Measurements from ENCODE around the gene ISG20.
"Not testable (repeated sequence)": the region's sequence is repeated elsewhere in the genome, so short reads cannot be mapped to it uniquely, and the experiment has no call there.

The ISG20 gene

DNA sequence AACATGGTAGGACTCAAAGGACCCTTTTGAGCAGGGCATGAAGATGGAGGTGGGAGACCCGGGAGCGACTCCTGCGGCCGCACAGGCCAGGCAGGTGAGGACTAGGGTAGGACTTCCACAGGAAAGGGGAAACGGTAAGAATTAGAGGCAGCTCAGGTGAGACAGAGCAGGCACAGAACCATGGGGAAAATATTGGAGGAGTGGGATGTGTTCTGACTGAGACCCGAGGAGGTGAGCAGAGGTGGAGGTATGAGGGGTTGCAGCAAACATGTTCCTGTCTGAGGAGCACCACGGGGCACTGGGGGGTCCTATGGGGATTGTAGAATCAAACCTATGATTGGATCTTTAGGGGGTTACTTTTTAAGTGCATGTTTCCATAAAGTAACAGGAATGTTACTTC, 1.4 kb upstream of the ISG20 start:
- DNase-seq = no peak

DNA sequence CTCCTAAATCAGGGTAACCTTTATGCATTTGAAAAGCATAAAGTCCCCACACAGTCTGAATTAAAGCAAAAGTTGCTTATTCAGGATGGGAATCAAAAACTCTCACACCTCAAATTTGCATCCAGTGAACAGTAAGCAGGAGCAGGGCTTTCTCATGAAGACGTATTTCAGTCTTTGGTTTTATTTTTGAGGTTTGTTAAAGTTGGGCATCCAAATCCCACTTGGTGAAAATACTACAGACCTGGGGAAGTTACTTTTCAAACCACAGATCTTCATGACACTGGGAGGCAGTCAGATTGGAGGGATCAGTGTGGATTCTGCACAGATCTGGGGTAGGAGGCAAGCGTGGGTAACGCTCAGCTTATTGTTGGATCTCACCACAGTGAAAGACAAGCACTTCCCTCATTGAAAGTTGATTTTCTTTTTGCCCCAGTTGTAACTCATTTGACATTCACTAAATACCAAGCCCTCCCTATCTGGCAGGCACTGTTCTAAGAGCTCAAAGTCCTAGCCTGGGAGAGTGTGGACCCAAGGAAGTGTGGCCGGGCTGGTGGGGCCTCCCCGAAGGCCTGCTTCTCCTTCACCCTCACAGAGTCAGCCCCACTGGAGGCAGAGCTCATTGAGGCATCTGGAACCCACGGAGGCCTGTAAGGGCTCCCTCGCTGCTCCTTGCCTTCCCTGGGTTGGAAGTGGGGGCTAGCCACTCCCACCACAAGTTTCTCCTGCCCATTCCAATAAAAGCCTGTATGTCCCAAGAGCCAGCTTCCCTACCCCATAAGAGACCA, 783 bp upstream of the ISG20 start:
- DNase-seq = no peak

DNA sequence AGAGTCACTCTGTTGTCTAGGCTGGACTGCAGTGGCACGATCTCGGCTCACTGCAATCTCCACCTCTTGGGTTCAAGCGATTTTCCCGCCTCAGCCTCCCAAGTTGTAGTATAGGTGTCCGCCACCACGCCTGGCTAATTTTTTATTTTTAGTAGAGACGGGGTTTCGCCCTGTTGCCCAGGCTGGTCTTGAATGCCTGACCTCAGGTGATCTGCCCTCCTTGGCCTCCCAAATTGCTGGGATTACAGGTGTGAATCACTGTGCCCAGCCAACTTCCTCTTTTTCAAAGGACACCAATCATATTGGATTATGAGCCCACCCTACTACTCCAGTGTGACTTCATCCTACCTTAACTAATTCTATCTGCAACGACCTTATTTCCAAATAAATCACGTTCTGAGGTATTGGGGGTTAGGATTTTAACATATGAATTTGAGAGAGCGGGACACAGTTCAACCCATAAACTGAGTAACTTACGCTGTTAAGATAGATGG, 3.2 kb downstream of the ISG20 start:
- DNase-seq = no peak

DNA sequence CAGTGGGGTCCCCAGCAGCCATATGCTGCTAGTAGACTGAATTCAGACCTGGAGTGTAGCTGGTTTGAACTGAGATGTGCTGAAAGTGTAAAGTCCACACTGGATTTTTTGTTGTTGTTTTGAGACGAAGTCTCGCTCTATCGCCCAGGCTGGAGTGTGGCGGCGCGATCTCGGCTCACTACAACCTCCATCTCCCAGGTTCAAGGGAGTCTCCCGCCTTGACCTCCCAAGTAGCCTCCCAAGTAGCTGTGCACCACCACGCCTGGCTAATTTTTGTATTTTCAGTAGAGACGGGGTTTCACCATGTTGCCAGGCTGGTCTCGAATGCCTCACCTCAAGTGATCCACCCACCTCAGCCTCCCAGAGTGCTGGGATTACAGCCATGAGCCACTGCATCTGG, 3.7 kb downstream of the ISG20 start:
- not testable (repeated sequence) for DNase-seq

DNA sequence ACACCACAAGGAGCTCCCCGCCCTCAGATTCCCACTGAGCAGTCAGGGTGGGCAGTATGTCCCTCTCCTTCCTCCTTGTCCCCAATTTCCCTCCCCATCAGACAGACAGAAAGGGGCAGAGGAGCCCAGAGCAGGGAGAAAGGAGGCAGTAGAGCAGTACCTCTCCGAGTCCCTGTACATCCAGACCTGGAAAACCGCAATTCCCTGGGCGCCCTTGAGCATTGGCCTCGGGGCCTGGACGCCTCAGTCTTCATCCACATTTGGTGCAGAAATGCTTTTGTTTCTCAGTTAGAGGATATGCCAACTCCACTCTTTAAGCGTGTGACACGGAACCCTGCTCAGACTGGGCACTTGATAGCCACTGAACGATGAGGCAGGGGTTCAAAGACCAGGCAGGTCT, 5.9 kb downstream of the ISG20 start:
- no peak for DNase-seq

DNA sequence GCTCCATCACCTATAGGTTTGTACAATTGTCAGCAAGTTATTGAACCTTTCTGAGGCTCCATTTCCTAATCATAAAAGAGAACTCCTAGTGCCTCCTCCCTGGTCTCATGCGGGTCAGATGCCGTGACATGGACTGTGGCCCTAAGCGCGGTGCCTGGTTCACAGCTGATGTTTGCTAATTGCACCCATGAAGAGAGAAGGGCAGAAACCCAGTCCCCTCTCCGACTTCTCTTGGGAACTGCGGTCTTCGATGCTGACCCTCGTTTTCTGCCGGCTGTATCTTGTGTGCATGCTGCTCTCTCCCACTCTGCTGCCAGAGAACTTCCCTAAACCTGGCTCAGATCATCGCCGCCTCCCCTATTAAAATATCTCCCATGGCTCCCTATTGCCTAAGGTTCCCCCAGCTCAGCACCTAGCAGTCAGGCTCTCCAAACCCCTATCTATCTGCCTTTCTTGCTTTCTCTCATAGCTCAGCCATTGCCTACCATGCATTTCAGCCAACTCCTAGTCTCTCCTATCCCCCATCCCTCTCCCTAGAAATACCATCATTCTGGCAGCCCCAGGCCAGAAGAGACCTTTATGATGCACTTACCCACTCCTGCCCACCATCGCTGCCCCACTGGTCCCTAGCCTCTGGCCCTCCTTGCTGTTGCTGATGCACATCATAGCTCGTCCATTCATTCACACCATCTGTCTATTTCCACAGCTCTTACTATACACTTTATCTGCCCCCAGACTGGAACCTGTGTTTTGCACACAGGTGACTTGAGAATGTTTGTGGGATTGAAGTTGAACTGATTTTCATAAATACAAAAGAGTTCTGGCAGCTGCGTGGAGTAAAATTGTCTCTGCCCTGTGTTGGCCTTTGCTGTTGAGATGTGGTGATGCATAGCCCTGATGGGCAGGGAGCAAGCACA, 6.6 kb downstream of the ISG20 start:
- DNase-seq = no peak

DNA sequence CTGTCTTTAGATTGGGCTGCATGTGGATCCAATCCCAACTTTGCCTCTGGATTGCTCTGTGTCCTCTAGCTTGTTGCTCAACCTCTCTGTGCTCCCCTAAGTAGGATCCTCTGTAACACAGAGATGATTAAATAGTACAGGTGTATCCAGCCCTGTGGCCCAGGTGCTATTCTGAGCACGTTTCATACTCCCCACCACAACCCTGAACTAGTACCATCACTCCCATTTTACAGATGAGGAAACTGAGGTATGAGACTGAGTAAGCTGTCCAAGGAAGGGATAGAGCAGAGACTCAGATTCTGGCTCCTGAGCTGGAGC, 7.2 kb downstream of the ISG20 start:
- no peak for DNase-seq

DNA sequence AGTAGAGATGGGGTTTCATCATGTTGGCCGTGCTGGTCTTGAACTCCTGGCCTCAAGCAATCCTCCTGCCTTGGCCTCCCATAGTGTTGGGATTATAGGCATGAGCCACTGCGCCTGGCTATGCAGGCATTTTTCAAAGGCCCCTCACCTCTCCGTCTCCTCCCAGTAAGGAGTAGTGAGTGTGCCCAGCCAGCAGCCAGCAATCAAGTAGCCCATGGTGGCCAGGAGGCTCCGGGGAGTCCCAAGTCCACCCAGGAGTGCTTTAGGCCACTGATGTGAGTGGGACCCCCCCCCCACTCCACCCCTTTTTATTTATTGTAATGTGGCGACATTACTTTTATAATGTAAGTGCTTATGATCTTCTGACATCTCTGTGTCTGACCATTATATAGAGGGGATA, 8.1 kb downstream of the ISG20 start:
- no peak for DNase-seq

DNA sequence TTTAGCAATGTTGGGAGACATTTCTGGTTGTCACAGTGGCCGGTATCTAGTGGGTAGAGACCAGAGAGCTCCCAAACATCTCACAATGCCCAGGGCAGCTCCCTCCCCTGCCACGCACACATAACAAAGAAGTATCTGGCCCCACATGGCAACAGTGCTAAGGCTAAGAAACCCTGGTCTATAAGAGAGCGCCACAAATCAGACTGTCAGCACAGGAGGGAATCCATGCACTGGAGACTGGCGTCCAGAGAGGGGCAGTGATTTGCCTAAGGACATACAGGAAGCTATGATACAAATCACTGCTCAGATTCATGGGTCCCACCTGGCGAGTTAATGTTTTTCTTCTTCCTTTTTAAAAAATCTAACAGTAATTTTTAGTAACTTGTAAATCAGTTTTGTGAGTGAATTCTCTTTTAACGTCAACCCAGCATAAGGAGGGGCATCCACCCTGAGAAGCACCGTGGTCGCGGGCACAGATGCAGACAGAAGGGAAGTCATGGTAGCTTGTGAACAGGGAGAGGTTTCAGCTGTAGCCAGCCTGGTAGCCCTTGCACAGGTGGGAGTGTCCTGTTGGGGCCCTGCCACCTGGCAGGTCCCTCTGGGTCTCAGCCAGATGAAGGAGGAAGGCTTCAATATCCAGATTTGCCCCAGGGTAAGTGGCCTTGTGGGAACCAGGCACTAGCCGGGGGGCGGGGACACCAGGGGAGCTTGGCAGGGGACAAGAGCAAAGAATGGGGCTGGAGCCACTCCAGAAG, 8.7 kb downstream of the ISG20 start:
- DNase-seq = no peak

DNA sequence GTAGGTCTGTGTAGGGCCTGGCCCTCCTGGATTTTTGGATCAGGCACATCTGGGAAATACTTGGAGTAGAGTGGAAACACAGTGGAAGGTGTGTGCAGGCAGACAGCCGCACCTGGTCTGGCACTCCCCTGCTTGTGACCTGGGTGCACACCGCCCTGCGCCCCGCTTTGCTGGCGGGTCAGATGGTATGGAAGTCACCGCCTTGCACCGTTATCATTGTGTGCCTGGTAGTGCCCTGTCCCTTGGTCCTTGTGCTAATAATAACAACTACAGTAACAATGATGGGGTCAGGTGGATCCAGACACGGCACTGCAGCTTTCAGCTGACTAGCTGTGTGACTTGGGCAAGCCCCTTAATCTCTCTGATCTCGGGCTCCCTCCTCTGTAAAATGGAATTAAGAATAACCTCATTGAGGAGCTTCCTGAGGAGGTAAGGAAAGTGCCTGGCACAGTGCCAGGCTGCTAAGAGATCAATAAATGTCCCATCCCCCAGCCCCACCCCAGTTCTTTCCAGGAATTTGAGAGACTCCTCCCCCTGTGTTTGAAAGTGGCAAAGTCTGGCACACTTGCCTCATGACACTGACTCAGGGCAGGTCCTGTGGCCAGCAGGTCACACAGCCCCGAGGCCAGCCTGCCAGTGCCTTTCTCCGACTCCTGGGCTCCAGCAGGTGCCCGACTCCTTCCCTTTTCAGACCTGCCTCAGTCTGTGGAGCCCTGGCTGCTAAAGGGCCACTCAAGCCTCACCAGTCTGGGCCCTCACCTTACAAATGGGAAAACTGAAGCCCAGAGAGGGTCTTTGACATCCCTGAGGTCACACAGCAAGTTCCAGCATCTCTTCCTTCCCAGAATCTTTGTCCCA, 9.8 kb downstream of the ISG20 start:
- DNase-seq = no peak

DNA sequence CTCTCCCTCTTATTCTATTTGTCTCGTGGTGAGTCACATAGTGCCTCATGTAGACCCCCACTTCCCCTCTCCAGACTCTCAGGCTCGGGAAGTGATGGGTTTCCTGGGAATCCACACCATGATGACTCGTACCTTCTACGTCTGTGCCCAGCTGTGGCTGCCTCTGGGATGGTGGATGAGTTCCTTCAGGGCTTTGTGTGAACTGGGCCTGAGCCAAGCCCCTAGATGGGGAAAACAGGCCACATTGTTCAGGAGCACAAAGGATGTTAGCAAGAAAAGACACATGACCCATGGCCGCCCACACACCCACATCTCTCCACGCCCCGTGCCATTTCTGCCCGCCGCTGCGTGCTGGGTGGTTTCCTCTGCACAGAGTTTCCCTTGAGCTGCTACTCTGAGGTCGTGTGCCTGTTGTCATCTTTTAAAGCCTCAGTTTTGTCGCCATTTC, 10.5 kb downstream of the ISG20 start:
- DNase-seq = peak; percentile 96

DNA sequence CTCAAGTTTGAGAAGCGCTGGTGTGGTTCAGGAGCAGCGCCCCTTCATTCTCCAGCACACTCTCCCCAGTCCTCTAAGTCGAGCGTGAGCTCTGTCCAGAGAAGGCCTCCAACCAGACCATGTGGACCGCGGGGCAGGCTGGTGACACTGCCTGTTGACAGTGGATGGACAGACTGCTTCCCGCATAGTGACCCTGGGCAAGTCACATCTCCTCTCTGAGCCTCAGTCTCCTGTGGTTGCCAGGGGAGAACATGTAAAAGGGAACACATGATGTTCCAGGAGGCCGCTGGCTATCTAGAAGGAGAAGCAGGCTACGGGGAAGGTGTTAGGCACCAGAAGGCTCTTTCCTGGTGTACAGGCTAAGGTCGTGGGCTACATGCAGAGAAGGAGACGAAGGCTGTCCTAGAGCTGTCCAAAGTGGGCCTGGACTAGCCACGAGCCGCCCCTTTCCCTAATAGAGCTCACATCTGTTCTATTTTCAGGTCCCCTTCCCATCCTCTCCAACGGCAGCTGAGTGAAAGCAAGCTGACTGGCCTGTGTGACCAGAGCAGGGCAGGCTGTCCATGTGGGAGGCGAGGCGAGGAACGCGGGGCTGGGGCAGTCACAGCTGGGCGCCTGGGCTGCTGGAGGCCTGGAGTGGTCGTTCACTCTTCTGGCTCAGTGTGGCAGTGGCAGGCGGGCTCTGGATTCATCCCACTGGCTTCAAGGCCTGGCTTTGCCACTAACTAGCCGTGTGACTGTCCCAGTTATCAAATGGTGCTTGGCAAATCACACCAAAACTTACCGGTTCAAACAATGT, 11.1 kb downstream of the ISG20 start:
- no peak for DNase-seq

DNA sequence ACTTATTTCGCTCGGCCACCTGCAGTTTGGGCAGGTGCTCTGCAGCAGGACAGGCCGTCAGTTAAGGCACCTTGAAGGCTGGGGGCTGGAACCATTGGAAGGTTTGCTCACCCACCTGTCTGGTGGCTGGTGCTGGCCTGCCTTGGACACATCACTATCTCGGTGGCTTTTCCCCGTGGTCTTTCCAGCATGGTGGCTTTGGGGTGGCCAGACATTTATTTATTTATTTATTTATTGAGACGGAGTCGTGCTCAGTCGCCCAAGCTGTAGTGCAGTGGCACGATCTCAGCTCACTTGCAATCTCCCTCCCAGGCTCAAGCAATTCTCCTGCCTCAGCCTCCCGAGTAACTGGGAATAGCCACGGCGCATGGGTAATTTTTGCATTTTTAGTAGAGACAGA, 11.7 kb downstream of the ISG20 start:
- no peak for DNase-seq

DNA sequence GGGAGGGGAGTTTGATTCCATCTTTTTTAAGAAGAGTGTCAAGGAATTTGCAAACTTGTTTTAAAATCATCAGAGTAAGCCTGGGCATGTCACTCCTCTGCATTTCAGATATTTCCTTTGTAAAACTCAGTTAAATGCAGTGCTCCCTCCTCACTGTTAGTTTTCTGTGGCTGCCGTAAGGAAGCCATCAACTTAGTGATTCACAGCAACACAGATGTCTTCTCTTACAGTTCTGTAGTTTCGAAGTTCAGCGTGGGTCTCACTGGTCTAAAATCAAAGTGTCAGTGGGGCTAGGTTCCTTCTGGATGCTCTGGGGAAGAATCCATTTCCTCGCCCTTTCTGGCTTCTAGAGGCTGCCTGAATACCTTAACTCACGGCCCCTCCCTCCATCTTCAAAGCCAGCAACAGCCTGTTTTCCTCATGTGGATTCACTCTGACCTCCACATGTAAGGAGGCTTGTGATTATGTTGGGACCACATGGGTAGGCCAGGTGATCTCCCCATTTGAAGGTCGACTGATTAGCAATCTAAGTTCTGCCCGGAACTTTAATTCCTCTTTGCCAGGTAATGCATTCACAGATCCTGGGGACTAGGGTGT, 12.4 kb downstream of the ISG20 start:
- DNase-seq = peak; percentile 33

DNA sequence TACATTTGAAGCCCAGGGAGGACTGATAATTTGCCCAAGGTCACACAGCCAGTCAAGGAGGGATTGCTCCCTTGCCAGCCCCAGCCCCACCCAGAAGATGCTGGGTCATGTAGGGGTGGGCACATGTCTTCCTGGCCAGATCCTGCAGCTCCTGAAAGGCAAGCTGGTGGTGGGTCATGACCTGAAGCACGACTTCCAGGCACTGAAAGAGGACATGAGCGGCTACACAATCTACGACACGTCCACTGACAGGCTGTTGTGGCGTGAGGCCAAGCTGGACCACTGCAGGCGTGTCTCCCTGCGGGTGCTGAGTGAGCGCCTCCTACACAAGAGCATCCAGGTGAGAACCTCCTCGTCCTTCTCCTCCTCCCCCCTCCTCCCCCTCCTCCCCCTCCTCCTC, 13.2 kb downstream of the ISG20 start:
- no peak for DNase-seq

DNA sequence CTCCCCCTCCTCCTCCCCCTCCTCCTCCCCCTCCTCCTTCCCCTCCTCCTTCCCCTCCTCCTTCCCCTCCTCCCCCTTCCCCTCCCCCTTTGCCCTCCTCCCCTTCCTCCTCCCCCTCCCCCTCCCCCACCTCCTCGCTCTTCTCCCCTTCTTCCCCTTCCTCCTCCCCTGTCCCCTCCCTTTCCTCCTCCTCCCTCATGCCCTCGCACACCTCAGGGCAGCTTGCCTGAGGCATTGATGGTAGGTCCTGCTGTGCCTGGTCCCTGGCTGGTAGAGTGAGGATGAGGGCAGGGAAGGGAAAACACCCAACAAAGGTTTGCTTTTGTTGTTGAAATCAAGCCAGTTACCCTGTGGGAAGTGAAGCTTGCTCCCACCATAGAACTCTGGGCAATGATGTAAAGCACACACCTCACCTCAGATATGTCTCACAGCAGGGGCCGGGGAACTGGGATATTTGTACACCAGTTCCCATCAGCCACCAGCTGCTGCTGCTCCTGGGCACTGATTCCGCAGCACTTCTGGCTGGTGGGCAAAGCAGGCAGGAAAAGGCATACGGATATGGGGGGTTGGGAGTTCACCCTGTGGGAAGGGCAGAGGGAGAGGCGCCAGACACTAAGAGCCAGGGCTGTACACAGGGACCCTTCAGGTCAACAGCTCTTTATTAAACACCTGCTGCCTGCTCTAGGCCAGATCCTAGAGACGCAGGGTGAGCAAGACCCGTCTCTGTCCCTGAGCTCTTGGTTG, 13.8 kb downstream of the ISG20 start:
- no peak for DNase-seq

DNA sequence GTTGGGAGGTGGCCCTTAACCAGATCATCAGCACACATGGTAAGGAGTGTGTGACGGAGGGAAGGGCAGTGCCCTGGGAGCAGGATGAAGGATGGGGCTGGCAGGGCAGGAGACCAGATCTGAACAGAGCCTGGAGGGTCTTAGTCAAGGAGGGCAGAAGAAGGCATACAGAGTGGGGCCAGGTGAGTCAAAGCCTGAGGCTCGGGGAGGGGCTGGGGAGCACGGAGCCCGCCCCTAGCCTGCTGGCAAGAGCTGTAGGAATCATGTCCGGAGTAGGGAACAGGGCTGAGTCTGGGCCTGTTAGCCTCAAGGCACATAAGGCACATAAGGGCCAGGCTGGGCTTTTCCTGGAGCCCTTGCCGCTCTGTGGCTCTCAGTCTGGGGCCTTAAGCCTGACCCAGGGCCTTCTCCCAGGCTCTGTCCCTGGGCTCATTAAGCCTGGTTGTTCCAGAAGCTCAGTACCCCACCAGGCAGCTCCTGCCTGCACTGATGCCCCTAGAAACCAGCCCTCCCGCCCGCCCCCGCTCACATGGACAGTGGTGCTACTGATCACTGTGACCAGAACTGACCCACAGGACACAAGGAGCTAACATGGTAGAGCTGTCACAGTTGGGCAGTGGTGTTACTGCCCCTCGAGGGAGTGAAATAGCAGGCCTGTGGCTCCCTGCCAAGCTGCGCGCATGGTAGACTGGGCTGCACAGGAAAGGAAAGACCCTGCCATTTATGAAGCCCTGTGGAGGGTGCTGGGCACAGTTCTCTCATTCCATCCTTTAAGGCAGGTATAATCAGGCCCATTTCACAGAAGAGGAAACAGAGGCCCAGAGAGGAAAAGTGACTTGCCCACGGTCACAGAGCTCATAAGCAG, 14.6 kb downstream of the ISG20 start:
- no peak for DNase-seq

DNA sequence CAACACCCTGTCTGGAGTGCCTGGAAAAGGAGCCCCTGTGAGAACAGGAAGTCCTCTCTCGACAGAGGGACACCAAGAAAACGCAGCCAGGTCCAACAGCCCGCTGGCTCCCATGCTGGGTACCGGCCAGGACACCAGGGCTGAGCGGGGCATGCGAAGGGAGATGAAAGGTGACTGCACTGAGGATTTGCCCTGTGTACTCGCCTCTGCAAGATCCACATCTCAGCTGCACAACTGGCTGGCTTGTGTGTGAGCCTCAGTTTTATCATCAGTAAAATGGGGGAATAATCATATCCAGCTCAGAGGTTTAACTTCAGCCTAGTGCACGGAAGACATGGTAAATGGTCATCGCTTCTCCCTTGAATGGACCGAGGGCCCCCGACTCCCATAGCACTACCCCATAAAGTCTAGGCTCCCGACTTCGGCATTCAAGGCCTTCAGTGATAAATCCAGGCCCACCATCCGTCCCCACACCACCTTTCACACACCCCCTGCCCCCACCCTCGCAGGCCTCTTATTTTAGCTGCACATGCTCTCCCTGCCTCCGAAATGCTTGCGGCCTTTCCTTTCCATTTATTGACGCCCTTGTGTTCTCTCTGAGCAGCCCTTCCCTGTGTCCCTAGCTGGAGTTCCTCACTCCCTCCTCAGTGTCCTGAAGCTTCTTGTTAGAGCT, 15.8 kb downstream of the ISG20 start:
- DNase-seq = no peak
